SK-N-SH treated with all-trans-retinoic acid at 6 μM for 48 hours (cell line): ENCODE results near the gene PTTG1IP.

Source experiments
- CREB5 ChIP-seq: fragments of 250-450 bp; sonication (Bioruptor Pico); IDR thresholded peaks from 2 replicates; pipeline ENCODE4 v1.5.1; 2020; ENCODE audit warnings: low read depth, mild to moderate bottlenecking, moderate library complexity
- ESRRG ChIP-seq: fragments of 250-450 bp; sonication (Bioruptor Pico); IDR thresholded peaks from 2 replicates; pipeline ENCODE4 v1.6.1; 2021; ENCODE audit warnings: mild to moderate bottlenecking
- ISL1 ChIP-seq: fragments of 250-450 bp; sonication (Bioruptor Pico); IDR thresholded peaks from 2 replicates; pipeline ENCODE4 v2.1.2; 2022; ENCODE audit warnings: mild to moderate bottlenecking, moderate library complexity
- PATZ1 ChIP-seq: fragments of 250-450 bp; sonication (Bioruptor Pico); IDR thresholded peaks from 2 replicates; pipeline ENCODE4 v1.8.0; 2020; ENCODE audit warnings: mild to moderate bottlenecking, moderate library complexity, borderline replicate concordance
- SNAI2 ChIP-seq: fragments of 250-450 bp; sonication (Bioruptor Pico); IDR thresholded peaks from 2 replicates; pipeline ENCODE4 v1.5.0; 2020; ENCODE audit warnings: mild to moderate bottlenecking, moderate library complexity
- ZC3H10 ChIP-seq: fragments of 250-450 bp; sonication (Bioruptor Pico); IDR thresholded peaks from 2 replicates; pipeline ENCODE4 v1.5.1; 2021; ENCODE audit warnings: mild to moderate bottlenecking, moderate library complexity
- ZNF565 ChIP-seq: fragments of 450-650 bp; formaldehyde crosslinking; conservative IDR thresholded peaks from 2 replicates; pipeline ENCODE4 v1.5.0; 2020; ENCODE audit warnings: low read depth, mild to moderate bottlenecking, moderate library complexity
- ZNF70 ChIP-seq: fragments of 450-650 bp; formaldehyde crosslinking; IDR thresholded peaks from 2 replicates; pipeline ENCODE4 v1.5.0; 2020; ENCODE audit warnings: mild to moderate bottlenecking, moderate library complexity
- ZNF8 ChIP-seq: fragments of 450-650 bp; formaldehyde crosslinking; IDR thresholded peaks from 2 replicates; pipeline ENCODE4 v1.5.0; 2020; ENCODE audit warnings: mild to moderate bottlenecking, moderate library complexity

DNA sequence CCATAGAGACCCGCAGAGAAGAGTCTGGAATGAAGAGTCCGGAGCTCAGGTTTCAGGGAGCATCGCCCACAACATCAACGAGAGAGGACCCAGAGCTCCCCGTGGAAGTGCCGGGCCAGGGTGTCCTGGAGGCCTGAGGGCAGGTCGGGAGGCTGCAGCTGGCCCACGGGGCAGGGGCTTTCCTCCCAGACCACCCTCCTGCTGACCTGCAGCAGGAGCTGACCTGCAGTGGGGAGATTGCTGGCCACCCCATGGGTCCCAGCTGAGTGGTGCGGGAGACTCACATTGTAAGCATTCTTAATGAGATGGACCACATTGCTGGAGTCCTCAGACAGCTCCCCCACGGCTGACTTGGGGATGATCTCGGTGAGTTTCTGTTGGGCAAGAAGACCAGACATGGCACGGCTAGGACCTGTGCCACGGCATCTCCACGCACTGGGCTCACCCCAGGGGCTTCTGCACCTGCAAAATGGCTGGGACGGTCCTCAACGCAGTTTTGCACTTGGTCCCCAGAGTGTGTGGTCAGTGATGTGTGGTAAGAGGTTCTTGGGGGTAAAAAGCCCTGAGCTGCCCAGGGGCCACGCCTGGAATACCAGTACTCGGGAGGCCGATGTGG lies 21.3 kb upstream of the PTTG1IP start:
- TF ChIP-seq PATZ1 (CRISPR knock-in tag) = no peak
- TF ChIP-seq ZNF70 (CRISPR knock-in tag) = no peak
- TF ChIP-seq ISL1 (CRISPR knock-in tag) = no peak
- no peak for TF ChIP-seq CREB5 (CRISPR knock-in tag)
- no peak for TF ChIP-seq ZNF565 (CRISPR knock-in tag)
- no peak for TF ChIP-seq ESRRG (CRISPR knock-in tag)
- TF ChIP-seq ZC3H10 (CRISPR knock-in tag) = no peak
- TF ChIP-seq SNAI2 (CRISPR knock-in tag) = no peak
- TF ChIP-seq ZNF8 (CRISPR knock-in tag) = no peak
